Thoracic aorta (tissue), 2 donors: Measurements from ENCODE around the gene FAM124B. TPM values are rescaled to one million over a fixed set of nuclear protein-coding genes. Genes with fewer than 3 reads are reported as not detected.

Source experiments
- ATAC-seq: fragments of 150-250 bp; one replicate; pipeline ENCODE4 v1.8.0; 2017; ENCODE audit warnings: low read depth; ENCODE audit not compliant: insufficient number of reproducible peaks, low FRiP score
- DNase-seq: peaks from one replicate; pipeline ENCODE4 v3.0.0-alpha.2; 2020; ENCODE audit warnings: low spot score
- H3K27ac ChIP-seq, 2 donors: fragments of 200-600 bp; sonication (generic); 1 replicate in 1 of 2; 2 replicates in 1 of 2; pipeline ENCODE4 v1.5.1; 2016; ENCODE audit warnings: mild to moderate bottlenecking in 2 of 2, moderate library complexity in 2 of 2
- H3K27me3 ChIP-seq: fragments of 200-600 bp; sonication (generic); replicated peaks from 2 replicates; pipeline ENCODE4 v1.6.0; 2016; ENCODE audit warnings: mild to moderate bottlenecking; ENCODE audit not compliant: insufficient read depth
- H3K36me3 ChIP-seq: fragments of 200-600 bp; sonication (generic); one replicate; pipeline ENCODE4 v1.5.1; 2016
- H3K4me1 ChIP-seq, 2 donors: fragments of 200-600 bp; sonication (generic); 1 replicate in 1 of 2; 2 replicates in 1 of 2; pipeline versions ENCODE4 v1.5.1 to v1.6.0; 2016; ENCODE audit warnings: low read depth in 2 of 2, mild to moderate bottlenecking in 1 of 2; ENCODE audit not compliant: control insufficient read depth in 1 of 2
- H3K4me3 ChIP-seq: fragments of 200-600 bp; sonication (generic); 2 replicates; pipeline ENCODE4 v1.5.1; 2016; ENCODE audit warnings: mild to moderate bottlenecking
- H3K9me3 ChIP-seq: fragments of 200-600 bp; sonication (generic); 2 replicates; pipeline ENCODE4 v1.5.1; 2016
- CTCF ChIP-seq: fragments of 200-600 bp; sonication (generic); IDR thresholded peaks from one replicate; pipeline ENCODE4 v1.5.1; 2019; ENCODE audit warnings: antibody characterized with exemption
- total RNA-seq, 2 donors: library from RNA; depleted of rRNA; stranded (reverse); fragments of >200 nt; gene quantifications; one replicate each; pipeline versions ENCODE4 v1.1.0 to v1.2.3, GENCODE V29; 2016

Gene FAM124B
- total RNA-seq, 2 donors from 2014 or later, result 1.1 to 4.0 TPM

GRCh38 chr2:224350703-224351102 lies 51.2 kb downstream of the FAM124B start:
- Histone ChIP-seq H3K4me1 (no peaks in the 10 kb centered on the region), H3K4me3 (no peak overlapping the region), H3K27me3 (no peaks in the 10 kb centered on the region), H3K9me3 (no peaks in the 10 kb centered on the region), H3K27ac (no peak overlapping the region), H3K36me3 (no peaks in the 10 kb centered on the region)
- no peak for TF ChIP-seq CTCF
- DNase-seq (no peak), ATAC-seq (no peak)

- TF ChIP-seq CTCF, result no peak
- H3K9me3 ChIP-seq, result no peaks in the 10 kb centered on the region
- H3K27ac ChIP-seq, result no peak overlapping the region
- ATAC-seq (no peak), DNase-seq (no peak)
- H3K27me3 ChIP-seq, result no peaks in the 10 kb centered on the region
- no peak overlapping the region for H3K4me3 ChIP-seq
- H3K4me1 ChIP-seq, result no peaks in the 10 kb centered on the region
- H3K36me3 ChIP-seq, result no peaks in the 10 kb centered on the region
These were observed 52.5 kb downstream of the FAM124B start for GRCh38 chr2:224349396-224349795.

- Histone ChIP-seq H3K9me3 (no peaks in the 10 kb centered on the region), H3K4me1 (no peaks in the 10 kb centered on the region), H3K27ac (no peak overlapping the region), H3K36me3 (no peaks in the 10 kb centered on the region), H3K4me3 (no peak overlapping the region), H3K27me3 (no peaks in the 10 kb centered on the region)
- ATAC-seq, result no peak
- no peak for TF ChIP-seq CTCF
- DNase-seq, result no peak
These were observed 54.5 kb downstream of the FAM124B start for GRCh38 chr2:224347176-224348051.

GRCh38 chr2:224345492-224345891 lies 56.4 kb downstream of the FAM124B start:
- no peaks in the 10 kb centered on the region for H3K4me1 ChIP-seq
- H3K9me3 ChIP-seq, result no peaks in the 10 kb centered on the region
- no peak overlapping the region for H3K4me3 ChIP-seq
- TF ChIP-seq CTCF, result no peak
- H3K27me3 ChIP-seq, result no peaks in the 10 kb centered on the region
- H3K36me3 ChIP-seq, result no peaks in the 10 kb centered on the region
- ATAC-seq (no peak), DNase-seq (no peak)
- H3K27ac ChIP-seq, result no peak overlapping the region

GRCh38 chr2:224343226-224343625 lies 58.7 kb downstream of the FAM124B start:
- no peaks in the 10 kb centered on the region for H3K4me1 ChIP-seq
- no peak overlapping the region for H3K4me3 ChIP-seq
- no peaks in the 10 kb centered on the region for H3K27me3 ChIP-seq
- no peak for ATAC-seq
- H3K9me3 ChIP-seq, result no peaks in the 10 kb centered on the region
- H3K36me3 ChIP-seq, result no peaks in the 10 kb centered on the region
- TF ChIP-seq CTCF, result no peak
- DNase-seq, result no peak
- H3K27ac ChIP-seq, result no peak overlapping the region
